ENCODE measurements around the gene RAB3C.
"Not testable (repeated sequence)": the region's sequence is repeated elsewhere in the genome, so short reads cannot be mapped to it uniquely, and the experiment has no call there.

Gene RAB3C, protein sequence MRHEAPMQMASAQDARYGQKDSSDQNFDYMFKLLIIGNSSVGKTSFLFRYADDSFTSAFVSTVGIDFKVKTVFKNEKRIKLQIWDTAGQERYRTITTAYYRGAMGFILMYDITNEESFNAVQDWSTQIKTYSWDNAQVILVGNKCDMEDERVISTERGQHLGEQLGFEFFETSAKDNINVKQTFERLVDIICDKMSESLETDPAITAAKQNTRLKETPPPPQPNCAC

GRCh38 chr5:58582803-58583491 is at the start of gene RAB3C:
Gene RAB3C, plus strand, starts transcription at chr5:58583075. Its CDS starts 134 bp downstream, at chr5:58583209.
- peak; percentile 58 to 69 for DNase-seq

DNA sequence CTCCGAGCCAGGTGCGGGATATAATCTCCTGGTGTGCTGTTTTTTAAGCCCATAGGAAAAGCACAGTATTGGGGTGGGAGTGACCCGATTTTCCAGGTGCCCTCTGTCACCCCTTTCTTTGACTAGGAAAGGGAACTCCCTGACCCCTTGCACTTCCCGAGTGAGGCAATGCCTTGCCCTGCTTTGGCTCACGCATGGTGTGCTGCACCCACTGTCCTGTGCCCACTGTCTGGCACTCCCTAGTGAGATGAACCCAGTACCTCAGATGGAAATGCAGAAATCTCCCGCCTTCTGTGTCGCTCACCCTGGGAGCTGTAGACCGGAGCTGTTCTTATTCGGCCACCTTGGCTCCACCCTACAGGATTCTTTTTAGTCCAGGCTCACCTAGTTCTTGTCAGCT is 40.9 kb upstream of the RAB3C start:
- not testable (repeated sequence) for DNase-seq

DNA sequence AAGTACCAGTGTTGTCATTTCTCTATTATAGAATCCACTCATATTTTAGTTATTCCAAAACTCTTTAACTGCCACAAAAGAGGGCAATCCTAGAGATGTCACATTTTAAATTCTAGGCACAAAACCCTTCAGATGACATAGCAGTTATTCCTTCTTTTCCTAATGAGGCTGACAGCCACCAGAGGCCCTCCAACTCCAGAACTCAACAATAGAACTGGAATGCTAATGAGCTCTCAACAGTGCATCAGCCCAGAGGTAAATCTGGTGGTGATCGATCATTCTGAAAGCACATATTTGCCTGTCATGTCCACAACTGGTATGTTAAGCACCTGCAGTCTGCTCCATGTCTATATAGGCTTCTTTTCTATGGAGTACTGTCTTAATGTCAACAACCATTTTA is 40.2 kb upstream of the RAB3C start:
- DNase-seq, result no peak

DNA sequence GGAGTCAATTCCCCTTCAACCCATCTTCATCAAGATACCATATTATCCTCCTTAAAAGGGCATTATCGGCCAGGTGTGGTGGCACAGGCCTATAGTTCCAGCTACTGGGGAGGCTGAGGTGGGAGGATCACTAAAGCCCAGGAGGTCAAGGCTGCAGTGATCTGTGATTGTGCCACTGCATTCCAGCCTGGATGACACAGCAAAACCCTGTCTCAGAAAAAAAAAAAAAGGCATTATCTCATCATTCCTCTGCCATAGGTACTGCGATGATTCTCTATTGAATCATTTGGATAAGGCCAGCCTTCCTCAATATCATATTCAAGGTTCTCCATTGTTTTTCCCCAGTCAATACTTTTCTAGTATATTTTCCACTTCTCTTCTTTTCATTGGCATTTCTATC is 39.2 kb upstream of the RAB3C start:
- DNase-seq, result no peak

GRCh38 chr5:58544195-58544594 is 38.7 kb upstream of the RAB3C start:
- DNase-seq, result no peak

- no peak for DNase-seq
Observed at GRCh38 chr5:58544926-58545325, 37.9 kb upstream of the RAB3C start.

- no peak for DNase-seq
Observed at GRCh38 chr5:58545912-58546311, 37.0 kb upstream of the RAB3C start.

GRCh38 chr5:58548068-58548467 is 34.8 kb upstream of the RAB3C start:
- DNase-seq, result no peak

DNA sequence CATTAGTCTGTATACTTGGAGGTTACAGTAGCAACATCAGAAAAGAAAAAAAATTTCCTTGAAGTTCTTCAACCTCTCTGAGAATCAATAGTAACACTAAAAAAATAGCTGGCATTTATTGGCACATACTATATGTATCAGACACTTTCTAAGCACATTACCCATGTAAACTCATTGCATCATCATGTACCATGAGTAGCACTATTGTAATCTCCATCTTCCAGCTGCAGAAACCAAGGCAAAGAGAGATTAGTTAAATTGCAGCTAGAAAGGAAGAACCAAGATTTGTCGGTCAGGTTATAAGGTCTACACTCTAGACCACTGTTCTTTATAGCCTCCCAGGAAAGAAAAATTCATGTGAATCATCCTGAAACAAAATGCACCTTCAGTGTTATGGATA is 31.4 kb upstream of the RAB3C start:
- no peak for DNase-seq

- DNase-seq, result not testable (repeated sequence)
Observed at GRCh38 chr5:58557665-58558338, 25.1 kb upstream of the RAB3C start.

DNA sequence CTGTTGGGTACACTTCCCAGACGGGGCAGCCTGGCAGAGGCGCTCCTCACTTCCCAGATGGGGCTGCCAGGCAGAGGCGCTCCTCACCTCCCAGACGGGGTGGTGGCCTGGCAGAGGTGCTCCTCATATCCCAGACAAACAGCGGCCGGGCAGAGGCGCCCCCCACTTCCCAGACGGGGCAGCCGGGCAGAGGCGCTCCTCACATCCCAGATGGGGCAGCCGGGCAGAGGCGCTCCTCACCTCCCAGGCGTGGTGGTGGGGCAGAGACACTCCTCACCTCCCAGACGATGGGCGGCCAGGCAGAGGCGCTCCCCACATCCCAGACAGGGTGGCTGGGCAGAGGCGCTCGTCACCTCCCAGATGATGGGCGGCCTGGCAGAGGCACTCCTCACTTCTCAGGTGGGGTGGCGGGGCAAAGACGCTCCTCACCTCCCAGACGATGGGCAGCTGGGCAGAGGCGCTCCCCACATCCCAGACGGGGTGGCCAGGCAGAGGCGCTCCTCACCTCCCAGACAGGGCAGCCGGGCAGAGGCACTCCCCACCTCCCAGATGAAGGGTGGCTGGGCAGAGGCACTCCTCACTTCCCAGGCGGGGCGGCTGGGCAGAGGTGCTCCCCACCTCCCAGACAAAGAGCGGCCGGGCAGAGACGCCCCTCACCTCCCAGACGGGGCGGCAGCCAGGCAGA is 19.7 kb upstream of the RAB3C start:
- DNase-seq, result not testable (repeated sequence)

- DNase-seq, result not testable (repeated sequence)
Observed at GRCh38 chr5:58564043-58564832, 18.6 kb upstream of the RAB3C start.

DNA sequence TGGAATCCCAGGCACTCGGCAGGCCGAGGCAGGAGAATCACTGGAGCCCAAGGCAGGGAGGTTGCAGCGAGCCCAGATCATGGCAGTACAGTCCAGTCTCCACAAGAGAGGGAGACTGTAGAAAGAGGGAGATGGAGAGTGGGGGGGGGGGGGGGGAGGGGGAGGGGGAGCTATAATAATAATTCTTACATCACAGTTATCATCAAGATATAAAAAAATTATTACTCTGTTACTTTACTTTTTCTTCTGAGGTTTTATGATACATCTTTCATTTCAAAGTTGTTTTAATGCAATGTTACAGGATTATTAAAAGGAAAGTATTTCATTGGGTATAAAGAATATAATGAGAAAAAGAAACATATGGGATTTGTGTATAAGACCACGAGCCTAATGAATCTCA is 17.8 kb upstream of the RAB3C start:
- no peak for DNase-seq

GRCh38 chr5:58571501-58571900 is 11.4 kb upstream of the RAB3C start:
- no peak for DNase-seq

- not testable (repeated sequence) for DNase-seq
Observed at GRCh38 chr5:58572973-58573372, 9.9 kb upstream of the RAB3C start.

DNA sequence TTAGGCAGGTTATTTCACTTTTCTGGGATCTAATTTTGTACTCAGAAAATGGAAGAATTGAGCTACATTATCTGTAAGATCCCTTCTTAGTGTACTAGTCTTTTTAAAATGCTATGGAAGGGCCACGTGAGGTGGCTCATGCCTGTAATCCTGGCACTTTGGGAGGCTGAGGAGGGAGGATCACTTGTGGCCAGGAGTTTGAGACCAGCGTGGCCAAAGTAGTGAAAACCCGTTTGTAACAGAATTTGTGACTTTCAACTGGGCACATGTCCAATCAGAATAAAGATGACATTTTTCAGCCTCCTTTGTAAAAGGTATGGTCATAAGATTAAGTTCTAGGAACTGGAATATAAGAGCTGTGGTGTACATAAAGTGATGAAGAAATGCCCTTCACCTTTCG is 3.1 kb upstream of the RAB3C start:
- DNase-seq, result no peak

GRCh38 chr5:58582019-58582802 is 664 bp upstream of the RAB3C start:
- no peak for DNase-seq

DNA sequence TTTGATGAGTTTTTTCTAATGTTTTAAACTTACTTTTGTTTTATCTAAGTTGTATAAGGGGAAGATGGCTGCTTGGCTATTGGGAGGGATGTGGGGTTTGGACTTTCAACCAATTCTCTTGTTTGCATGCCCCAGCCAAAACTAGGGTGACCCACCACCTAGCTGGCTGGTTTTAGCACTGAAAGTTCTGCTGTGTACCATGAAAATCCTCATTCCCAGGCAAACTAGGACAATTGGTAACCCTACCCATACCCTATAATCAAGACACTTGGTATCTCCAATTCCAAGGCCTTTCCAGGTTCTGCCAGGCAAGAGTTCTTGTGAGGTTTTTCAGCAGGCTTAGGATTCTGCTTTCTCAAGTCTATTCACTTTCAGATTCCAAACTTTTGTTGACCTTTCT is 13.1 kb downstream of the RAB3C start:
- DNase-seq, result no peak

- no peak for DNase-seq
Observed at GRCh38 chr5:58598440-58598839, 15.6 kb downstream of the RAB3C start.

DNA sequence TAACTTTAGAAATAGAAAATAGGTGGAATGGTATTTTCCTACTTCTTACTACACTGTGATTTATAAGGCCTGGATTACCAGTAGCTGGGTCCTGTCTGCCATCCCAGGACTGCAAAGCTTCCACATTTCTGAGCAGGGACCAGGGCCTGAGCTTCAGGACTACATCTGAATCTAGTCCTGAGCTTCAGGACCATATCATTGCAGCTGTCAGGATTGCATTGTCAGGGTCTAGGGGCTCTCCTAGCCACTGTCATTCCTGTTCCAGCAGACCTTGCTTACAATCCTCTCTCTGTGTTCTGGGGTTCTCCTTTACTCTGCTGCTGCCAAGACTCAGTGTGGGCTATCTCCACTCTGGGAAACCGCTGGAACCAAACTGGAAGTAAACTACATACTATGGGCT is 16.3 kb downstream of the RAB3C start:
- DNase-seq, result no peak

DNA sequence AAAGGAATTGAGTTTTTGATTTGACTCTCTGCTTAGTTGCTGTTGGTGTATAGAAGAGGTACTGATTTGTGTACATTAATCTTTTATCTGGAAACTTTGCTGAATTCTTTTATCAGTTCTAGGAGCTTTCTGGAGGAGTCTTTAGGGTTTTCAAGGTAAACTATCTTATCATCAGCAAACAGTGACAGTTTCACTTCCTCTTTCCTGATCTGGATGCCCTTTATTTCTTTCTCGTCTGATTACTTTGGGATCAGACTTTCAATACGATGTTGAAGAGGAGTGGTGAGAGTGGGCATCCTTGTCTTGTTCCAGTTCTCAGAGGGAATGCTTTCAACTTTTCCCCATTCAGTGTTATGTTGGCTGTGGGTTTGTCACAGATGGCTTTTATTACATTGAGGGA is 17.7 kb downstream of the RAB3C start:
- DNase-seq, result not testable (repeated sequence)

- not testable (repeated sequence) for DNase-seq
Observed at GRCh38 chr5:58602889-58603288, 20.0 kb downstream of the RAB3C start.
